ENCODE results near the gene SIVA1. TPM values are rescaled to one million over a fixed set of nuclear protein-coding genes. Genes with fewer than 3 reads are reported as not detected.

SIVA1 gene
- total and polyA plus RNA-seq, 9 of the 15 experiments (the other 6 are each of a cell fraction or from before 2014, with no cell fraction given), result 4.2 to 186 (median 54.2) TPM

DNA sequence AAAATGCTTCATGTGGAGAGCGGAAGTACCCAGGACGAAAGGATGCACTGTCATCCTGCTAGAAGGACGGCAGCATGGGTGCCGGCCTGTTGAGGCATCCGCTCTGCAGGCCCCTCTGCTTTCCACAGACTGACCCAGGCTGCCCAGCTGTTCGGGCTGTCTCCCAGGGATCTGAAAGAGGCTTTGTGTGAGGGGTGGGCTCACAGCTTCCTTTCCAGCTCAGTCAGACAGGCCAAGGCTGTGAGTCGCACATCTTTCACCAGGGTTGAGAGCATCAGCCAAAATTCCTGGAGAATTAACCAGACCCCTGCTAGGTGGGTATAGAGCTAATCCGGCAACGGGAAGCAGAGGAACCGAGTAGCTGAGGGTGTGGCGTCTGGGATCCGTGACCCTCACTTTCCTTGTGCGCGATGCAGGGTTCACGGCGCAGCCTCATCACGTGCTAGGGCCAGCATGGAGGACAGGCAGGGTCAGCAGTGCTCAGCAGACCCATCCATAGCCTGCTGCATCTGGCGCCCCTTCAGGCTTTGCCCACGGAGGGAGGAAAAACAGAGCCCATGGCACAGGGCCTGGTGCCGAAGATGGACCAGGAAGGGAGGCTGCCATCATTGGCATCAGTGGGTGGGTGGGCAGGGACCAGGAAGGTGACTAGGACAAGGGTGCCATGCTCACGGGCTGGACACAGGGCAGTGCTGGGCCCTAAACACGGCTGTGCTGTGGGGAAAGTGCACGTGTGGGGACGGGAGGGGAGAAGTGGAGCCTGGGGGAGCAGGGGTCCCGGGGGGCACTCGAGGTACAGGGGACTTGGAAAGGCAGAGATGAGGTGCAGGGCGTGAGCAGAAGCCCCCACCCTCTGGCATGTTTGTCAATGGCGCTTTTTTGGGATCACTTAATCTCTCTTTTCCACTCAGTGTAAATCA, 9.2 kb upstream of the SIVA1 start:
- 65% methylated on average over 7 of the region's 28 CpGs for WGBS (ENCODE audit: insufficient coverage, low coverage, missing lambda C conversion rate)
- Histone ChIP-seq H3K27me3 (ENCODE audit: control insufficient read depth in 2 of 2, insufficient read depth in 2 of 2, low read length in 2 of 2) (no peaks in the 10 kb centered on the region), H3K27ac (ENCODE audit: extremely low read depth, low read depth, low read length) (no peak overlapping the region), H3K9me3 (replicated peaks; ENCODE audit: control insufficient read depth, insufficient read depth, low read depth, low read length) (no peaks in the 10 kb centered on the region), H3K4me3 (no peak overlapping the region), H3K4me2 (ENCODE audit: insufficient read depth, low read length) (no peak overlapping the region), H4K20me1 (replicated peaks; ENCODE audit: control insufficient read depth, insufficient read depth, low read length) (no peaks in the 10 kb centered on the region), H3K4me1 (replicated peaks in 1 of 2; ENCODE audit: control insufficient read depth in 2 of 2, insufficient read depth in 2 of 2, low read length in 2 of 2) (peaks cover 0 to 20% of the 10 kb centered on the region in 2 experiments; a peak in 2 of 5 replicates), H3K9me1 (ENCODE audit: control insufficient read depth, insufficient read depth, low read length) (no peaks in the 10 kb centered on the region), H2AFZ (ENCODE audit: low read depth, low read length) (no peak overlapping the region), H3K79me2 (ENCODE audit: control insufficient read depth, insufficient read depth, low read length) (no peaks in the 10 kb centered on the region), H3K36me3 (ENCODE audit: control insufficient read depth, insufficient read depth, low read length) (no peaks in the 10 kb centered on the region), H3K9ac (ENCODE audit: insufficient read depth in 1 of 2, low read depth in 2 of 2, low read length in 2 of 2) (no peak overlapping the region; a peak in 1 of 4 replicates)
- no peak for DNase-seq (ENCODE audit: extremely low read depth in 1 of 4, low spot score in 3 of 4)
- in situ Hi-C loops (cut with MboI) (no loop called here), intact Hi-C loops (cut with micrococcal nuclease) (no loop called here)
- FAIRE-seq, result no peak
- TF ChIP-seq HNRNPK (IDR thresholded peaks at IDR 0.05; ENCODE audit: low read depth, low read length, poor library complexity, severe bottlenecking) (no peak), L3MBTL2 (IDR thresholded peaks at IDR 0.05) (no peak), SREBF1 (IDR thresholded peaks at IDR 0.05; ENCODE audit: borderline replicate concordance, low read depth, low read length) (no peak), RFX7 (CRISPR knock-in tag; IDR thresholded peaks at IDR 0.05) (no peak), ZNF282 (CRISPR knock-in tag; IDR thresholded peaks at IDR 0.05) (no peak), RB1 (IDR thresholded peaks at IDR 0.05; ENCODE audit: low read depth) (no peak), POLR2AphosphoS2 (IDR thresholded peaks at IDR 0.05; ENCODE audit: low read length) (no peak)
- TF ChIP-seq, protein P1, sequence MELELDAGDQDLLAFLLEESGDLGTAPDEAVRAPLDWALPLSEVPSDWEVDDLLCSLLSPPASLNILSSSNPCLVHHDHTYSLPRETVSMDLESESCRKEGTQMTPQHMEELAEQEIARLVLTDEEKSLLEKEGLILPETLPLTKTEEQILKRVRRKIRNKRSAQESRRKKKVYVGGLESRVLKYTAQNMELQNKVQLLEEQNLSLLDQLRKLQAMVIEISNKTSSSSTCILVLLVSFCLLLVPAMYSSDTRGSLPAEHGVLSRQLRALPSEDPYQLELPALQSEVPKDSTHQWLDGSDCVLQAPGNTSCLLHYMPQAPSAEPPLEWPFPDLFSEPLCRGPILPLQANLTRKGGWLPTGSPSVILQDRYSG (tag; conservative IDR thresholded peaks at IDR 0.05; ENCODE audit: low read depth), result no peak
- ChIA-PET POLR2A (no interaction called here), CTCF (ENCODE audit: low intra/inter-chr PET ratio) (no interaction called here)
- no TSS peak for BruUV-seq (replicated peaks)
- no peak for ATAC-seq

All from K562 (cell line).